AG09309 (cell line): ENCODE data around the gene SPINK1.
"Not testable (repeated sequence)": the region's sequence is repeated elsewhere in the genome, so short reads cannot be mapped to it uniquely, and the experiment has no call there.

ENCODE experiments used
- DNase-seq: peaks from one replicate; pipeline ENCODE4 v3.0.0-alpha.2; 2010; ENCODE audit warnings: low read depth
- H3K4me3 ChIP-seq: 2 replicates; pipeline ENCODE4 v1.5.1; 2011; ENCODE audit warnings: mild to moderate bottlenecking, low read depth, low read length, moderate library complexity; ENCODE audit not compliant: control insufficient read depth
- CTCF ChIP-seq: IDR thresholded peaks from 2 replicates; pipeline ENCODE4 v1.5.1; 2011; ENCODE audit warnings: mild to moderate bottlenecking, low read depth, low read length, inconsistent platforms; ENCODE audit not compliant: insufficient read depth, control insufficient read depth; ENCODE audit errors: missing control alignments

Gene SPINK1

GRCh38 chr5:147844846-147845245 lies 13.4 kb upstream of the SPINK1 start:
- no peak for TF ChIP-seq CTCF
- DNase-seq = no peak
- H3K4me3 ChIP-seq = no peak overlapping the region

GRCh38 chr5:147842869-147843268 lies 11.4 kb upstream of the SPINK1 start:
- TF ChIP-seq CTCF = no peak
- DNase-seq = no peak
- H3K4me3 ChIP-seq = no peak overlapping the region

GRCh38 chr5:147836439-147836838 lies 5.0 kb upstream of the SPINK1 start:
- H3K4me3 ChIP-seq = no peak overlapping the region
- no peak for DNase-seq
- TF ChIP-seq CTCF = no peak

GRCh38 chr5:147835386-147835798 lies 3.9 kb upstream of the SPINK1 start:
- TF ChIP-seq CTCF = no peak
- H3K4me3 ChIP-seq = no peak overlapping the region
- DNase-seq = no peak

- no peak for TF ChIP-seq CTCF
- no peak overlapping the region for H3K4me3 ChIP-seq
- DNase-seq = no peak
These were observed 1.1 kb upstream of the SPINK1 start for GRCh38 chr5:147832541-147832940.

GRCh38 chr5:147830035-147830434 lies 1.4 kb downstream of the SPINK1 start:
- no peak overlapping the region for H3K4me3 ChIP-seq
- TF ChIP-seq CTCF = no peak
- no peak for DNase-seq

- not testable (repeated sequence) for DNase-seq, H3K4me3 ChIP-seq
These were observed 4.5 kb downstream of the SPINK1 start for GRCh38 chr5:147827017-147827416.
